Aorta (tissue), 5 donors: ENCODE measurements around the gene CBX5. TPM values are rescaled to one million over a fixed set of nuclear protein-coding genes. Genes with fewer than 3 reads are reported as not detected.

Source experiments
- ATAC-seq: fragments of 200-7000 bp; cut with Tn5 transposase; one replicate; pipeline ENCODE4 v1.9.1; 2022; ENCODE audit warnings: moderate library complexity; ENCODE audit not compliant: low FRiP score
- DNase-seq, 2 donors: peaks; one replicate each; pipeline ENCODE4 v3.0.0-alpha.2; 2020
- H3K27ac ChIP-seq, 2 donors: one replicate each; pipeline ENCODE4 v1.5.1; 2013; ENCODE audit warnings: low read length in 2 of 2, mild to moderate bottlenecking in 2 of 2, moderate library complexity in 2 of 2, control low read depth in 1 of 2, inconsistent platforms in 1 of 2, low read depth in 1 of 2
- H3K27me3 ChIP-seq, 2 donors: one replicate each; pipeline ENCODE4 v1.6.1; 2013; ENCODE audit warnings: control low read depth in 1 of 2, low read length in 1 of 2, mild to moderate bottlenecking in 1 of 2, moderate library complexity in 1 of 2; ENCODE audit not compliant: insufficient read depth in 2 of 2, control insufficient read depth in 1 of 2
- H3K36me3 ChIP-seq, 2 donors: one replicate each; pipeline ENCODE4 v1.6.1; 2013; ENCODE audit warnings: control low read depth in 1 of 2, low read length in 1 of 2, mild to moderate bottlenecking in 1 of 2; ENCODE audit not compliant: insufficient read depth in 2 of 2, control insufficient read depth in 1 of 2
- H3K4me1 ChIP-seq, 2 donors: one replicate each; pipeline ENCODE4 v1.6.1; 2013; ENCODE audit warnings: low read length in 2 of 2, control low read depth in 1 of 2, mild to moderate bottlenecking in 1 of 2, moderate library complexity in 1 of 2; ENCODE audit not compliant: insufficient read depth in 2 of 2, control insufficient read depth in 1 of 2
- H3K4me3 ChIP-seq, 2 donors: one replicate each; pipeline ENCODE4 v1.5.1; 2013; ENCODE audit warnings: low read length in 2 of 2, control low read depth in 1 of 2, mild to moderate bottlenecking in 1 of 2
- H3K9me3 ChIP-seq: one replicate; pipeline ENCODE4 v1.6.1; 2013; ENCODE audit warnings: mild to moderate bottlenecking, low read length; ENCODE audit not compliant: control insufficient read depth
- WGBS, 2 donors: extraction: QIAGEN DNeasy Blood & Tissue Kit; methylation state at CpG; one replicate each; pipeline ENCODE4 v1.1.7; 2013; 5-methylcytosine and 5-hydroxymethylcytosine counted together
- intact Hi-C, 2 donors: fragments of 100-400 bp; cut with DNase I; formaldehyde crosslinking; loops; one replicate each; pipeline versions ENCODE4 v1.14.2 to v1.15.0; 2022
- polyA plus RNA-seq, 2 donors: library from polyadenylated mRNA; stranded (reverse); fragments of 200-250 nt; gene quantifications; one replicate each; pipeline ENCODE4 v1.2.3, GENCODE V29; 2013
- total RNA-seq, 2 donors: library from RNA; stranded (reverse); fragmentation: NEBNext Ultra II Directional; extraction: Animal tissue kit (Norgen Biotek cat#: 25700); gene quantifications; one replicate each; pipeline ENCODE4 v1.2.1, GENCODE V29; 2021
- donor health status: healthy with polysubstance abuse.
- donor health status: Bipolar disorder and iron deficiency.
- donor health status: DM: no; HTN: no; CAD: no.
- donor health status: DM: no; HTN: no; CAD: no.
- donor health status: DM: yes; HTN: yes; CAD: no.

The CBX5 gene
- total and polyA plus RNA-seq, 4 donors = 9.4 to 67.8 (median 39.0) TPM

- intact Hi-C loops = loop anchor here in 1 of 2 donors (5.0 kb wide), 1 partner anchor 222 kb away; no protein-coding TSS in a partner anchor
- Histone ChIP-seq H3K9me3 (no peaks in the 10 kb centered on the region), H3K36me3 (no peaks in the 10 kb centered on the region), H3K27ac (no peak overlapping the region), H3K27me3 (no peaks in the 10 kb centered on the region), H3K4me1 (no peaks in the 10 kb centered on the region), H3K4me3 (no peak overlapping the region)
- ATAC-seq (no peak), DNase-seq (no peak)
- 94% methylated on average over 7 of the region's 7 CpGs for WGBS, 2 donors
These were observed 75.6 kb downstream of the CBX5 start for GRCh38 chr12:54204316-54204715.

- DNase-seq (peak; percentile 74 to 89), ATAC-seq (peak; percentile 88)
- no peaks in the 10 kb centered on the region for H3K27me3 ChIP-seq
- no peaks in the 10 kb centered on the region for H3K36me3 ChIP-seq
- no peak overlapping the region for H3K4me3 ChIP-seq
- no peaks in the 10 kb centered on the region for H3K9me3 ChIP-seq
- H3K4me1 ChIP-seq = no peaks in the 10 kb centered on the region
- 23 to 24% methylated on average over 8 of the region's 8 CpGs for WGBS, 2 donors
- intact Hi-C loops = loop anchor here (1.0 to 5.0 kb wide), 2 partner anchors 195 to 219 kb away; no protein-coding TSS in a partner anchor
- no peak overlapping the region for H3K27ac ChIP-seq
These were observed 78.7 kb downstream of the CBX5 start for GRCh38 chr12:54201001-54201794.

- no peaks in the 10 kb centered on the region for H3K9me3 ChIP-seq
- no peak for ATAC-seq
- intact Hi-C loops = loop anchor here in 1 of 2 donors (5.0 kb wide), 1 partner anchor 218 kb away; no protein-coding TSS in a partner anchor
- H3K4me3 ChIP-seq = no peak overlapping the region
- no peak overlapping the region for H3K27ac ChIP-seq
- WGBS, 2 donors = 95 to 99% methylated on average over 5 of the region's 5 CpGs
- H3K27me3 ChIP-seq = no peaks in the 10 kb centered on the region
- no peaks in the 10 kb centered on the region for H3K4me1 ChIP-seq
- DNase-seq = no peak
- H3K36me3 ChIP-seq = no peaks in the 10 kb centered on the region
These were observed 79.5 kb downstream of the CBX5 start for GRCh38 chr12:54200412-54200811.

- no peaks in the 10 kb centered on the region for H3K36me3 ChIP-seq
- no peak overlapping the region for H3K4me3 ChIP-seq
- no peaks in the 10 kb centered on the region for H3K27me3 ChIP-seq
- H3K27ac ChIP-seq = no peak overlapping the region
- no peaks in the 10 kb centered on the region for H3K9me3 ChIP-seq
- H3K4me1 ChIP-seq = no peaks in the 10 kb centered on the region
- ATAC-seq (no peak), DNase-seq (no peak)
- WGBS, 2 donors = 37 to 62% methylated on average over 2 to 3 of the region's 3 CpGs
- intact Hi-C loops = loop anchor here in 1 of 2 donors (5.0 kb wide), 1 partner anchor 218 kb away; no protein-coding TSS in a partner anchor
These were observed 80.0 kb downstream of the CBX5 start for GRCh38 chr12:54199917-54200316.

- Histone ChIP-seq H3K4me1 (no peaks in the 10 kb centered on the region), H3K27ac (no peak overlapping the region), H3K27me3 (no peaks in the 10 kb centered on the region), H3K36me3 (no peaks in the 10 kb centered on the region), H3K4me3 (no peak overlapping the region), H3K9me3 (no peaks in the 10 kb centered on the region)
- no peak for ATAC-seq
- intact Hi-C loops = no loop called here
- no peak for DNase-seq
- 79 to 86% methylated on average over 6 of the region's 6 CpGs for WGBS, 2 donors
These were observed 80.9 kb downstream of the CBX5 start for GRCh38 chr12:54199034-54199433.

GRCh38 chr12:54197431-54197909 lies 82.5 kb downstream of the CBX5 start:
- no peak for DNase-seq
- ATAC-seq = no peak
- WGBS, 2 donors = 39 to 42% methylated on average over 8 of the region's 8 CpGs
- intact Hi-C loops = no loop called here
- Histone ChIP-seq H3K4me1 (no peaks in the 10 kb centered on the region), H3K9me3 (no peaks in the 10 kb centered on the region), H3K27me3 (no peaks in the 10 kb centered on the region), H3K4me3 (no peak overlapping the region), H3K27ac (no peak overlapping the region), H3K36me3 (no peaks in the 10 kb centered on the region)

GRCh38 chr12:54197010-54197409 lies 82.9 kb downstream of the CBX5 start:
- intact Hi-C loops = no loop called here
- no peak overlapping the region for H3K4me3 ChIP-seq
- H3K9me3 ChIP-seq = no peaks in the 10 kb centered on the region
- ATAC-seq (no peak), DNase-seq (no peak)
- whole genome bisulfite sequencing, 2 donors = 76% methylated on average over 5 of the region's 5 CpGs
- H3K27me3 ChIP-seq = no peaks in the 10 kb centered on the region
- H3K4me1 ChIP-seq = no peaks in the 10 kb centered on the region
- H3K27ac ChIP-seq = no peak overlapping the region
- H3K36me3 ChIP-seq = no peaks in the 10 kb centered on the region

GRCh38 chr12:54196396-54196795 lies 83.5 kb downstream of the CBX5 start:
- WGBS, 2 donors = 86 to 89% methylated on average over 5 of the region's 5 CpGs
- ATAC-seq = no peak
- intact Hi-C loops = no loop called here
- Histone ChIP-seq H3K4me1 (no peaks in the 10 kb centered on the region), H3K27ac (no peak overlapping the region), H3K9me3 (no peaks in the 10 kb centered on the region), H3K27me3 (no peaks in the 10 kb centered on the region), H3K4me3 (no peak overlapping the region), H3K36me3 (no peaks in the 10 kb centered on the region)
- no peak for DNase-seq
